Measurements from ENCODE around the gene DOP1B.

Gene DOP1B

DNA sequence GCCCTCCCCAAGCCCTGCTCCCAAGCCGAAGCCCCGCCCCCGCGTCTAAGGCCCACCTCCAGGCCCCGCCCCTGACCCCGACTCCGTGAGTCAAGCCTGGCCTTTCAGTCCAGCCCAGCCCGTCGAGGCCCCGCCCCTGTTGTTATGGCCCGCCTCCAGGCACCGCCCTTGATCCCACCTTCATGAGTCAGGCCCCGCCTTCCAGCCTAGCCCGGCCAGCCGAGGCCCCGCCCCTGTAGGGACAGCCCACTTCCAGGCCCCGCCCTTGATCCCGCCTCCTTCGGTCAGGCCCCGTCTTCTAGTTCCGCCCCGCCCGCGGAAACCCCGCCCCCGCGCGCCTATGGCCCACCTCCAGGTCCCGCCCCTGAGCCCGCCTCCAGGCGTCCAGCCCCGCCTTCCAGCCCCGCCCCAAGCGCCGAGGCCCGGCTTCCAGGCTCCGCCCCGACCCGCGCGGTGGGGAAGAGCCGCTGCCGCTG lies 247 bp upstream of the DOP1B start:
- peak overlapping the region; percentile 73 to 85 for H3K27ac ChIP-seq
- H3K4me3 ChIP-seq, result peak overlapping the region; percentile 94
- TF ChIP-seq, protein P1, sequence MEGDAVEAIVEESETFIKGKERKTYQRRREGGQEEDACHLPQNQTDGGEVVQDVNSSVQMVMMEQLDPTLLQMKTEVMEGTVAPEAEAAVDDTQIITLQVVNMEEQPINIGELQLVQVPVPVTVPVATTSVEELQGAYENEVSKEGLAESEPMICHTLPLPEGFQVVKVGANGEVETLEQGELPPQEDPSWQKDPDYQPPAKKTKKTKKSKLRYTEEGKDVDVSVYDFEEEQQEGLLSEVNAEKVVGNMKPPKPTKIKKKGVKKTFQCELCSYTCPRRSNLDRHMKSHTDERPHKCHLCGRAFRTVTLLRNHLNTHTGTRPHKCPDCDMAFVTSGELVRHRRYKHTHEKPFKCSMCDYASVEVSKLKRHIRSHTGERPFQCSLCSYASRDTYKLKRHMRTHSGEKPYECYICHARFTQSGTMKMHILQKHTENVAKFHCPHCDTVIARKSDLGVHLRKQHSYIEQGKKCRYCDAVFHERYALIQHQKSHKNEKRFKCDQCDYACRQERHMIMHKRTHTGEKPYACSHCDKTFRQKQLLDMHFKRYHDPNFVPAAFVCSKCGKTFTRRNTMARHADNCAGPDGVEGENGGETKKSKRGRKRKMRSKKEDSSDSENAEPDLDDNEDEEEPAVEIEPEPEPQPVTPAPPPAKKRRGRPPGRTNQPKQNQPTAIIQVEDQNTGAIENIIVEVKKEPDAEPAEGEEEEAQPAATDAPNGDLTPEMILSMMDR (IDR thresholded peaks at IDR 0.05), result no peak
- DNase-seq (ENCODE audit: low spot score), result peak; percentile 100

DNA sequence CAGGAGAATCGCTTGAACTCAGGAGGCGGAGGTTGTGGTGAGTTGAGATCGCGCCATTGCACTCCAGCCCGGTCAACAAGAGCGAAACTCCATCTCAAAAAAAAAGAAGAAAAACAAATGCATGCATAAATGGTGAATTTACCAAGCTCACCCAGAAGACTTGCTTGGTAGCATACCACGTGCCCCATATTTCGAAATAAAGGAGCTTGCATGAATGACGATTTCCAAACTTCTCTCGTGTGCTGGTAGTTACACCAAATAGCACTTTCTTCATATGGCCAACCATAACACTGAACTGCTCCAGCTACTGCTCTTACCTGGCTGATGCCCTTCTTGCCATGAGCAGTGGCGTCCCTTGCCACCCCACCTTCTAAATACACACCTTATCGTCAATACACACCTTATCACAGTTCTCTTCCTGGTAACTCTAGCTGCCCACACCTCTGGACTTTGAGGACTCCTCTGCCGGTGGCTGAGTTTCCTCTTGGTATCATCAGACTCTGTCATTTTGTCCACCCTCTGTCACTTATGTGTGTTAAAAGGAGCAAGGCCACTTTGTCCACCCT lies 2.8 kb downstream of the DOP1B start:
- DNase-seq (ENCODE audit: low spot score), result no peak
- H3K4me3 ChIP-seq, result no peak overlapping the region
- H3K27ac ChIP-seq, result no peak overlapping the region
- TF ChIP-seq, protein P1 (IDR thresholded peaks at IDR 0.05), result no peak

DNA sequence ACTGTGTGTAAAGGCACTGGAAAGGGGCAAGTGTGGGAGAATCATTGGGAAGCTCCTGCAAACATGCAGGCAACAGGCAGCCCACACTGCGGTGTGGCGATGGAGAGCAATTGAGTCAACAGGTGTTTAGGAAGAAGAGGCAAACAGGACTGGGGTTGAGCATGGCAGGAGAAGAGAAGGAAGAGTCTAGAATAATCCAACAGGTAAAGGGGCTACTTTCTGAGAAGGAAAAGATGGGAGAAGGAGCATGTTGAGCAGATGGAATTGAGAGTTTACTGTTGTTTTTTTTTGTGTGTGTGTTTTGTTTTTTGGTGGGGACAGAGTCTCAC lies 4.2 kb downstream of the DOP1B start:
- H3K4me3 ChIP-seq, result no peak overlapping the region
- no peak for DNase-seq (ENCODE audit: low spot score)
- H3K27ac ChIP-seq, result no peak overlapping the region
- TF ChIP-seq, protein P1 (IDR thresholded peaks at IDR 0.05), result no peak

DNA sequence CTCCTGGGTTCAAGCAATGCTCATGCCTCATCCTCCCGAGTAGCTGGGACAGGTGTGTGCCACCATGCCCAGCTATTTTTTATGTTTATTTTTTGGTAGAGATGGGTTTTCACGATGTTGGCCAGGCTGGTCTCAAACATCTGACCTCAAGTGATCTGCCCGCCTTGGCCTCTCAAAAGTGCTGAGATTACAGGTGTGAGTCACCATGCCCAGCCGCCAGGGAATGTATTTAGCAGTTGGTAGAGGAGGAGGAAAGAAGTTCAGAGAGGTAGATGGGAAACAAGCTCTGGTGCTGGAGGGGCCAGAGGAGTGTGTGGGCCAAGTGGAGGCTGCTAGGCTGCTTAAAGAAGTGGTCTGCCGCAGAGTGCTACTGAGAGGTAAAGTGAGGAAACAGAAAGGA lies 6.0 kb downstream of the DOP1B start:
- no peak for DNase-seq (ENCODE audit: low spot score)
- H3K27ac ChIP-seq, result no peak overlapping the region
- TF ChIP-seq, protein P1 (IDR thresholded peaks at IDR 0.05), result no peak
- H3K4me3 ChIP-seq, result no peak overlapping the region

DNA sequence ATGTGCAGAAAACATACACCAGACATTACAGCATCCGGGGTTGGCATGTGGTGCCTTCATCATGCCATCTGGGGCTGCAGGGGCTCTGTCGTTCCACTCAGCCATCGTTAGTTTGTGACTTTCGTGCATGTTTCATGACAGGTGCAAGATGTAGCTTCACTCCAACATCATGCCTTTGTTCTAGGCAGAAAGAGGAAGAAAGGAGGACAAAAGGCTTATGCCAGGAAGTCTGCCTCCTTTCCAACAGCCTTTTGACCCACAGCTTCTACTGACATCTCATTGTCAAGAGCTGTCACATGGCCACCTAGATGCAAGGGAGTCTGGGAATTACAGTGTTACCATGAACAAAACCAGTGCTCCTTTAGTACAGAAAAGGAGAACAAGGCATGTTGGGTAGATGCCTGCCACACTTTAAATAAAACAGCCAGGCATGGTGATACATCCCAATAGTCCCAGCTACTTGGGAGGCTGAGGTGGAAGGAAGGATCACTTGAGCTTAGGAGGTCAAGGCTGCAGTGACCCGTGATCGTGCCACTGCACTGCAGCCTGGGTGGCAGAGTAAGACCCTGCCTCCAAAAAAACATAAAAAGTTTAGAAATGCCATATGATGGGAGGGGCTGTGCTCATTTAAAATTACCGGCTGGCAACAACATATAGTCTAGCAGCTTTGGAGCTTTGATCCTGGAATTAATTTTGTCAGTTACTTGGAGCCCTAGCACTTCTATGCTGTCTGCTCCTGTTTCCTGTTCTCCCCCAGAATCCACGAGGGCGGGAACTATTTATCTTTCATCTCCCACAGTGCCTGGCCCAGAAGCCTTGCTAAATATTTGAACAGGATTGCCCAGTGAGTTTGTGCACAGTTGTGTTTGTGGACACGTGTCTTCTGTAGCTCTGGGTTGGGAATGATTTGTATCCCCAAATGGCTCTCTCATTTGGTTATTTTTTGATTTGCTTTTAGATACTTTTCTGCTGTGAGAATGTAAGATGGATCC lies 7.4 kb downstream of the DOP1B start:
- TF ChIP-seq, protein P1 (IDR thresholded peaks at IDR 0.05), result no peak
- H3K4me3 ChIP-seq, result no peak overlapping the region
- DNase-seq (ENCODE audit: low spot score), result no peak
- H3K27ac ChIP-seq, result no peak overlapping the region

DNA sequence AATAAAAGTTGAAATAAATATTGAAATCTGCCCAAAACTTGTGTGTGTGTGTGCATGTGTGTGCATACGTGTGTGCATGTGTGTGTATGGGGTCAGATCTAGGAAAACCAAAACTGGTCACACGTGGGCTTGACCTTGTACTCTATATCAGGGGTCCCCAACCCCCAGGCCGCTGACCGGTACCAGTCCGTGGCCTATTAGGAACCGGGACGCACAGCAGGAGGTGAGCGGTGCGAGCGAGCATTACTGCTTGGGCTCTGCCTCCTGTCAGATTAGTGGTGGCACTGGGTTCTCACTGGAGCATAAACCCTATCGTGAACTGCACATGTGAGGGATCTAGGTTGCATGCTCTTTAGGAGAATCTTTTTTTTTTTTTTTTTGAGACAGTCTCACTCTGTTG lies 8.7 kb downstream of the DOP1B start:
- TF ChIP-seq, protein P1 (IDR thresholded peaks at IDR 0.05), result no peak
- DNase-seq (ENCODE audit: low spot score), result no peak
- Histone ChIP-seq H3K4me3 (no peak overlapping the region), H3K27ac (no peak overlapping the region)
